Chondrocyte (in vitro differentiated cells): ENCODE results near the gene CAMK2D. TPM values are rescaled to one million over a fixed set of nuclear protein-coding genes. Genes with fewer than 3 reads are reported as not detected.

Experiments used
- DNase-seq: peaks from one replicate; pipeline ENCODE4 v3.0.0; 2021; ENCODE audit warnings: mixed read lengths, low spot score
- H3K27ac Mint-ChIP-seq: one replicate; pipeline ENCODE4 v1.8.0; 2021; ENCODE audit warnings: mild to moderate bottlenecking, moderate library complexity, mixed read lengths; ENCODE audit not compliant: unreplicated experiment
- H3K27me3 Mint-ChIP-seq: 2 replicates; pipeline ENCODE4 v1.8.0; 2021; ENCODE audit warnings: low read depth, mixed read lengths
- H3K36me3 Mint-ChIP-seq: 2 replicates; pipeline ENCODE4 v1.8.0; 2021; ENCODE audit warnings: low read depth, mixed read lengths
- H3K4me1 Mint-ChIP-seq: 2 replicates; pipeline ENCODE4 v1.8.0; 2021; ENCODE audit warnings: low read depth, mild to moderate bottlenecking, mixed read lengths
- H3K4me3 Mint-ChIP-seq: one replicate; pipeline ENCODE4 v1.8.0; 2021; ENCODE audit warnings: mild to moderate bottlenecking, moderate library complexity, mixed read lengths; ENCODE audit not compliant: unreplicated experiment
- H3K9me3 Mint-ChIP-seq: 2 replicates; pipeline ENCODE4 v1.8.0; 2021; ENCODE audit warnings: low read depth, mixed read lengths
- CTCF ChIP-seq: fragments of 200-600 bp; sonication (generic); IDR thresholded peaks from 2 replicates; pipeline ENCODE4 v1.5.0; 2021; ENCODE audit warnings: antibody characterized with exemption, mild to moderate bottlenecking, moderate library complexity
- total RNA-seq: library from RNA; stranded (reverse); gene quantifications from 3 replicates; pipeline ENCODE4 v1.2.1, GENCODE V29; 2021

The CAMK2D gene
- total RNA-seq, 1 donor from 2014 or later = 73.7 TPM

- no peak for DNase-seq
- Mint-ChIP-seq H3K9me3 (peaks cover 2% of the 10 kb centered on the region), H3K4me3 (no peak overlapping the region), H3K27me3 (no peaks in the 10 kb centered on the region), H3K4me1 (peaks cover 55% of the 10 kb centered on the region), H3K27ac (peak overlapping the region; percentile 60), H3K36me3 (peaks cover 16% of the 10 kb centered on the region)
- TF ChIP-seq CTCF = no peak
Observed at GRCh38 chr4:113471146-113471860, 290.2 kb downstream of the CAMK2D start.

- H3K4me3 Mint-ChIP-seq = no peak overlapping the region
- H3K27ac Mint-ChIP-seq = peak overlapping the region; percentile 99
- no peak for TF ChIP-seq CTCF
- H3K9me3 Mint-ChIP-seq = no peaks in the 10 kb centered on the region
- H3K36me3 Mint-ChIP-seq = peaks cover 12% of the 10 kb centered on the region
- DNase-seq = no peak
- no peaks in the 10 kb centered on the region for H3K27me3 Mint-ChIP-seq
- peaks cover 51% of the 10 kb centered on the region for H3K4me1 Mint-ChIP-seq
Observed at GRCh38 chr4:113469926-113470325, 291.6 kb downstream of the CAMK2D start.

- H3K36me3 Mint-ChIP-seq = peaks cover 13% of the 10 kb centered on the region
- no peak for DNase-seq
- peaks cover 43% of the 10 kb centered on the region for H3K4me1 Mint-ChIP-seq
- no peak overlapping the region for H3K4me3 Mint-ChIP-seq
- H3K9me3 Mint-ChIP-seq = no peaks in the 10 kb centered on the region
- H3K27me3 Mint-ChIP-seq = no peaks in the 10 kb centered on the region
- H3K27ac Mint-ChIP-seq = peak overlapping the region; percentile 99
- TF ChIP-seq CTCF = no peak
Observed at GRCh38 chr4:113469023-113469390, 292.5 kb downstream of the CAMK2D start.

GRCh38 chr4:113468165-113469022 is 293.1 kb downstream of the CAMK2D start:
- Mint-ChIP-seq H3K36me3 (peaks cover 13% of the 10 kb centered on the region), H3K4me3 (peak overlapping the region; percentile 39), H3K27me3 (no peaks in the 10 kb centered on the region), H3K4me1 (peaks cover 42% of the 10 kb centered on the region), H3K27ac (peak overlapping the region; percentile 99), H3K9me3 (no peaks in the 10 kb centered on the region)
- DNase-seq = no peak
- TF ChIP-seq CTCF = no peak

GRCh38 chr4:113467581-113467980 is 294.0 kb downstream of the CAMK2D start:
- peaks cover 13% of the 10 kb centered on the region for H3K36me3 Mint-ChIP-seq
- peak overlapping the region; percentile 39 for H3K4me3 Mint-ChIP-seq
- no peak for DNase-seq
- no peaks in the 10 kb centered on the region for H3K9me3 Mint-ChIP-seq
- H3K27me3 Mint-ChIP-seq = no peaks in the 10 kb centered on the region
- TF ChIP-seq CTCF = no peak
- H3K27ac Mint-ChIP-seq = peak overlapping the region; percentile 99
- peaks cover 37% of the 10 kb centered on the region for H3K4me1 Mint-ChIP-seq
